Measurements from ENCODE around the gene ATG16L2.
"Not testable (repeated sequence)": the region's sequence is repeated elsewhere in the genome, so short reads cannot be mapped to it uniquely, and the experiment has no call there.

ATG16L2 gene

GRCh38 chr11:72802822-72803221, 11.4 kb upstream of the ATG16L2 start:
- H3K36me3 ChIP-seq (ENCODE audit: control insufficient read depth, low read length): no peaks in the 10 kb centered on the region
- peaks cover 10% of the 10 kb centered on the region for H3F3A ChIP-seq (ENCODE audit: control insufficient read depth, insufficient read depth)
- H3K79me2 ChIP-seq (ENCODE audit: control insufficient read depth, low read length): no peaks in the 10 kb centered on the region
- no peaks in the 10 kb centered on the region for H3K9me2 ChIP-seq (replicated peaks; ENCODE audit: control insufficient read depth, low read length)
- H3K27me3 ChIP-seq (ENCODE audit: control insufficient read depth, low read length): no peaks in the 10 kb centered on the region
- H4K20me1 ChIP-seq (ENCODE audit: control insufficient read depth, insufficient read depth, low read depth, low read length): no peaks in the 10 kb centered on the region
- H3K4me1 ChIP-seq (ENCODE audit: control insufficient read depth, low read length): peaks cover 15% of the 10 kb centered on the region
- H3K4me2 ChIP-seq (ENCODE audit: low read length): no peak overlapping the region
- TF ChIP-seq CTCF (IDR thresholded peaks at IDR 0.05; ENCODE audit: low read depth, low read length, poor library complexity, severe bottlenecking) (no peak), EZH2phosphoT487 (IDR thresholded peaks at IDR 0.05; ENCODE audit: borderline replicate concordance, low read length) (no peak)
- no peaks in the 10 kb centered on the region for H3K9me3 ChIP-seq (ENCODE audit: control insufficient read depth, insufficient read depth, low read length)
- no peak overlapping the region for H3K27ac ChIP-seq (ENCODE audit: low read depth, low read length)
- no peak overlapping the region for H3K4me3 ChIP-seq (ENCODE audit: low read length)

- H3F3A ChIP-seq (ENCODE audit: control insufficient read depth, insufficient read depth): peaks cover 17% of the 10 kb centered on the region
These were observed 9.0 kb upstream of the ATG16L2 start for GRCh38 chr11:72805216-72805615.

GRCh38 chr11:72806378-72806777, 7.8 kb upstream of the ATG16L2 start:
- H3K9me2 ChIP-seq (replicated peaks; ENCODE audit: control insufficient read depth, low read length); H3K4me3 ChIP-seq (ENCODE audit: low read length); H3K4me2 ChIP-seq (ENCODE audit: low read length); H3K9me3 ChIP-seq (ENCODE audit: control insufficient read depth, insufficient read depth, low read length); H3K79me2 ChIP-seq (ENCODE audit: control insufficient read depth, low read length); H3K27me3 ChIP-seq (ENCODE audit: control insufficient read depth, low read length); H4K20me1 ChIP-seq (ENCODE audit: control insufficient read depth, insufficient read depth, low read depth, low read length); H3K27ac ChIP-seq (ENCODE audit: low read depth, low read length): not testable (repeated sequence)
- H3K36me3 ChIP-seq (ENCODE audit: control insufficient read depth, low read length): peaks cover 33% of the 10 kb centered on the region
- peaks cover 30% of the 10 kb centered on the region for H3K4me1 ChIP-seq (ENCODE audit: control insufficient read depth, low read length)
- H3F3A ChIP-seq (ENCODE audit: control insufficient read depth, insufficient read depth): peaks cover 21% of the 10 kb centered on the region

More at GRCh38 chr11:72805216-72805615, 9.0 kb upstream of the ATG16L2 start:
- Histone ChIP-seq H3K4me1 (ENCODE audit: control insufficient read depth, low read length) (peaks cover 23% of the 10 kb centered on the region), H3K4me2 (ENCODE audit: low read length) (no peak overlapping the region), H4K20me1 (ENCODE audit: control insufficient read depth, insufficient read depth, low read depth, low read length) (peaks cover 2% of the 10 kb centered on the region; the same call in 1 of the 2 replicates), H3K79me2 (ENCODE audit: control insufficient read depth, low read length) (peaks cover under 1% of the 10 kb centered on the region; the same call in 1 of the 2 replicates), H3K27ac (ENCODE audit: low read depth, low read length) (no peak overlapping the region), H3K9me3 (ENCODE audit: control insufficient read depth, insufficient read depth, low read length) (no peaks in the 10 kb centered on the region), H3K4me3 (ENCODE audit: low read length) (no peak overlapping the region), H3K36me3 (ENCODE audit: control insufficient read depth, low read length) (peaks cover 23% of the 10 kb centered on the region), H3K27me3 (ENCODE audit: control insufficient read depth, low read length) (no peaks in the 10 kb centered on the region), H3K9me2 (replicated peaks; ENCODE audit: control insufficient read depth, low read length) (no peaks in the 10 kb centered on the region)
- no peak for TF ChIP-seq EZH2phosphoT487 (IDR thresholded peaks at IDR 0.05; ENCODE audit: borderline replicate concordance, low read length)
- no peak for TF ChIP-seq CTCF (IDR thresholded peaks at IDR 0.05; ENCODE audit: low read depth, low read length, poor library complexity, severe bottlenecking)

GRCh38 chr11:72807021-72807693, 7.1 kb upstream of the ATG16L2 start:
- peaks cover 21% of the 10 kb centered on the region for H3F3A ChIP-seq (ENCODE audit: control insufficient read depth, insufficient read depth)
- H3K79me2 ChIP-seq (ENCODE audit: control insufficient read depth, low read length): peaks cover 15% of the 10 kb centered on the region
- peaks cover 7% of the 10 kb centered on the region; the same call in 1 of the 2 replicates for H4K20me1 ChIP-seq (ENCODE audit: control insufficient read depth, insufficient read depth, low read depth, low read length)
- no peak overlapping the region for H3K4me2 ChIP-seq (ENCODE audit: low read length)
- H3K27ac ChIP-seq (ENCODE audit: low read depth, low read length): no peak overlapping the region
- no peaks in the 10 kb centered on the region for H3K27me3 ChIP-seq (ENCODE audit: control insufficient read depth, low read length)
- H3K4me1 ChIP-seq (ENCODE audit: control insufficient read depth, low read length): peaks cover 38% of the 10 kb centered on the region
- TF ChIP-seq CTCF (IDR thresholded peaks at IDR 0.05; ENCODE audit: low read depth, low read length, poor library complexity, severe bottlenecking): no peak
- no peak for TF ChIP-seq EZH2phosphoT487 (IDR thresholded peaks at IDR 0.05; ENCODE audit: borderline replicate concordance, low read length)
- H3K36me3 ChIP-seq (ENCODE audit: control insufficient read depth, low read length): peaks cover 41% of the 10 kb centered on the region
- H3K4me3 ChIP-seq (ENCODE audit: low read length): no peak overlapping the region
- no peaks in the 10 kb centered on the region for H3K9me3 ChIP-seq (ENCODE audit: control insufficient read depth, insufficient read depth, low read length)
- no peaks in the 10 kb centered on the region for H3K9me2 ChIP-seq (replicated peaks; ENCODE audit: control insufficient read depth, low read length)

Data from DOHH2 (cell line).